Kidney (tissue), 14 donors: ENCODE measurements around the gene SSBP1. TPM values are rescaled to one million over a fixed set of nuclear protein-coding genes. Genes with fewer than 3 reads are reported as not detected.

Source experiments
- DNase-seq, 5 donors: peaks; one replicate each; pipeline ENCODE4 v3.0.0-alpha.2; 2013 to 2020
- FAIRE-seq: peaks from 2 replicates; lab custom pipeline; 2012; peaks lifted over from hg19 to GRCh38; lab: Jason Lieb, UNC
- H3K27ac ChIP-seq, 2 donors: one replicate each; pipeline ENCODE4 v1.7.0; 2013; ENCODE audit warnings: low read depth in 2 of 2, low read length in 2 of 2, inconsistent platforms in 1 of 2
- H3K27me3 ChIP-seq: one replicate; pipeline ENCODE4 v1.7.1; 2013; ENCODE audit warnings: low read length, inconsistent platforms; ENCODE audit not compliant: control insufficient read depth, insufficient read depth
- H3K36me3 ChIP-seq, 3 donors: one replicate each; pipeline versions ENCODE4 v1.7.0 to v1.7.1; 2013; ENCODE audit warnings: low read length in 3 of 3, control low read depth in 1 of 3, inconsistent platforms in 1 of 3; ENCODE audit not compliant: insufficient read depth in 3 of 3, control insufficient read depth in 2 of 3
- H3K4me1 ChIP-seq, 3 donors: one replicate each; pipeline versions ENCODE4 v1.7.0 to v1.7.1; 2013; ENCODE audit warnings: low read length in 3 of 3, inconsistent platforms in 1 of 3, low read depth in 1 of 3; ENCODE audit not compliant: control insufficient read depth in 2 of 3, insufficient read depth in 2 of 3
- H3K4me3 ChIP-seq, 3 donors: one replicate each; pipeline versions ENCODE4 v1.7.0 to v1.8.1; 2013; ENCODE audit warnings: low read length in 3 of 3, control low read depth in 1 of 3, inconsistent platforms in 1 of 3
- H3K9ac ChIP-seq, 3 donors: one replicate each; pipeline versions ENCODE4 v1.7.0 to v1.7.1; 2013; ENCODE audit warnings: low read length in 3 of 3, control low read depth in 1 of 3, inconsistent platforms in 1 of 3
- H3K9me3 ChIP-seq, 3 donors: one replicate each; pipeline versions ENCODE4 v1.7.0 to v1.7.1; 2013; ENCODE audit warnings: low read length in 3 of 3, control low read depth in 1 of 3, inconsistent platforms in 1 of 3; ENCODE audit not compliant: control insufficient read depth in 2 of 3, insufficient read depth in 1 of 3
- CTCF ChIP-seq: IDR thresholded peaks from 3 replicates; pipeline ENCODE4 v1.5.1; 2012; ENCODE audit warnings: mild to moderate bottlenecking, moderate library complexity, borderline replicate concordance; ENCODE audit not compliant: insufficient read depth; ENCODE audit errors: extremely low read depth
- intact Hi-C: fragments of 100-400 bp; cut with DNase I; formaldehyde crosslinking; loops from one replicate; pipeline ENCODE4 v1.11.1; 2022
- polyA plus RNA-seq: library from polyadenylated mRNA; stranded (reverse); fragments of 350-450 nt; fragmentation: Illumina TruSeq; extraction: RNeasy Lipid Tissue Mini Kit (QIAGEN cat#74804); gene quantifications from one replicate; pipeline ENCODE4 v1.2.3, GENCODE V29; 2014; ENCODE audit warnings: low read depth, low replicate concordance; ENCODE audit not compliant: insufficient read depth
- total RNA-seq: library from RNA; stranded (reverse); fragmentation: NEBNext Ultra II Directional; extraction: Animal tissue kit (Norgen Biotek cat#: 25700); gene quantifications from one replicate; pipeline ENCODE4 v1.2.1, GENCODE V29; 2021
- donor health status: control.
- donor health status: control.
- donor health status: control.
- donor health status: control.
- donor health status: control.
- donor health status: DM: yes; HTN: yes; CAD: no.
- donor health status: Normal renal cell carcinoma (clear cell type).

The SSBP1 gene
- total and polyA plus RNA-seq, 2 donors from 2014 or later: 90.2 to 190 TPM

GRCh38 chr7:141704112-141704511 is 34.0 kb upstream of the SSBP1 start:
- Histone ChIP-seq H3K9ac (no peak overlapping the region), H3K36me3 (no peaks in the 10 kb centered on the region), H3K9me3 (no peaks in the 10 kb centered on the region), H3K4me1 (peaks cover 0 to 5% (median 0%) of the 10 kb centered on the region in 3 donors), H3K27me3 (no peaks in the 10 kb centered on the region), H3K27ac (no peak overlapping the region), H3K4me3 (no peak overlapping the region)
- FAIRE-seq (no peak), DNase-seq (no peak)
- intact Hi-C loops: no loop called here
- no peak for TF ChIP-seq CTCF

DNA sequence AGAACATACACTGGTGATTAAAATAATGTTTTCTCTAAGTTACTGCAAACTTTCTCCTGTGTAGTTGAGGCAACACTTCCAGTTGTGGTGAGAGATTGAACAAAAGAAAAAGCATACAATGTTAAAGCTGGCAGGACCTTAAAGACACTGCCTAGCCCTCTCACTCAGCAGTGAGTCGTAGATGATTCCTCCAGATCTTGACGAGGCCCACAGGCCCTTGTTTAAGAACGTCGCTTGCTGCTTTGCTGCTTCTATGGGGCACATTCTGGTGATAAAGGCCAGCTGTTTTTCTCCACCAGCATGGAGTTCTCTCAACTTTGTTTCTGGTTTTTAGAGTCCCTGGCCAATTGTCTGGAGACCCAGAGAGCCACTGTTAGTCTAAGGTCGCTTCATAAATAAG is 33.4 kb upstream of the SSBP1 start:
- Histone ChIP-seq H3K27ac (no peak overlapping the region), H3K27me3 (no peaks in the 10 kb centered on the region), H3K4me3 (no peak overlapping the region), H3K9me3 (no peaks in the 10 kb centered on the region), H3K9ac (no peak overlapping the region), H3K36me3 (no peaks in the 10 kb centered on the region), H3K4me1 (peaks cover 0 to 5% (median 0%) of the 10 kb centered on the region in 3 donors)
- no peak for TF ChIP-seq CTCF
- FAIRE-seq (no peak), DNase-seq (peak in 1 of 5 donors; percentile 18)
- intact Hi-C loops: no loop called here

GRCh38 chr7:141706239-141707064 is 31.7 kb upstream of the SSBP1 start:
- no peaks in the 10 kb centered on the region for H3K36me3 ChIP-seq
- no peak overlapping the region for H3K27ac ChIP-seq
- peaks cover 0 to 3% (median 0%) of the 10 kb centered on the region in 3 donors for H3K4me1 ChIP-seq
- FAIRE-seq: no peak
- TF ChIP-seq CTCF: no peak
- no peaks in the 10 kb centered on the region for H3K9me3 ChIP-seq
- intact Hi-C loops: no loop called here
- no peaks in the 10 kb centered on the region for H3K27me3 ChIP-seq
- DNase-seq: no peak
- no peak overlapping the region for H3K4me3 ChIP-seq
- no peak overlapping the region for H3K9ac ChIP-seq
